Measurements from ENCODE around the gene MLH3. TPM values are rescaled to one million over a fixed set of nuclear protein-coding genes. Genes with fewer than 3 reads are reported as not detected.

Gene MLH3
- total and polyA plus RNA-seq, 2 of the 13 experiments (the other 11 are each of a cell fraction or from before 2014, with no cell fraction given): 14.4 to 24.8 TPM

- peak; percentile 72 for FAIRE-seq
- Histone ChIP-seq H3K9ac (ENCODE audit: insufficient read depth, low read depth, low read length) (peak overlapping the region; percentile 46), H3K4me3 (replicated peaks in 1 of 3; ENCODE audit: insufficient read depth in 1 of 3, low read depth in 2 of 3, low read length in 3 of 3) (peak overlapping the region in 1 of 3 experiments; percentile 18; a peak in 2 of 6 replicates), H3K4me2 (ENCODE audit: low read depth, low read length) (peak overlapping the region; percentile 54), H3K4me1 (ENCODE audit: insufficient read depth, low read length) (peaks cover 59% of the 10 kb centered on the region), H4K20me1 (ENCODE audit: insufficient read depth, low read length) (no peaks in the 10 kb centered on the region), H2AFZ (ENCODE audit: low read length) (no peak overlapping the region), H3K27ac (ENCODE audit: extremely low read length, insufficient read depth, low read length) (peak overlapping the region; percentile 80), H3K27me3 (ENCODE audit: control insufficient read depth in 1 of 2, insufficient read depth in 2 of 2, low read length in 2 of 2) (no peaks in the 10 kb centered on the region), H3K36me3 (replicated peaks in 1 of 2; ENCODE audit: control insufficient read depth in 1 of 2, insufficient read depth in 2 of 2, low read length in 2 of 2) (peaks cover 7 to 13% of the 10 kb centered on the region in 2 experiments), H3K9me3 (ENCODE audit: low read length) (no peaks in the 10 kb centered on the region), H3K79me2 (ENCODE audit: insufficient read depth, low read length) (peaks cover 15% of the 10 kb centered on the region)
- CTCF ChIA-PET (ENCODE audit: low intra/inter-chr PET ratio, low total read pairs): no interaction called here
- intact Hi-C loops (cut with micrococcal nuclease; ENCODE audit: unreplicated experiment): no loop called here
- BruUV-seq (replicated peaks): no TSS peak
- in situ Hi-C loops (cut with HindIII; ENCODE audit: extremely low pct_ligation_motif_present, low pct_unique_long_range_greater_than_20kb): no loop called here
- peak; percentile 84 for DNase-seq (ENCODE audit: low spot score)
- ATAC-seq: peak; percentile 97
- 20% methylated on average over 4 of the region's 4 CpGs for whole genome bisulfite sequencing (ENCODE audit: low lambda C conversion rate)
- POLR2A ChIA-PET: interaction anchor here (0.8 to 3.3 kb wide), 6 partner anchors 10 to 90 kb away, joined by 3 to 13 read pairs (median 6); partner anchors contain the start of genes ACYP1, MLH3, NEK9 and ZC2HC1C
- TF ChIP-seq JDP2 (CRISPR knock-in tag; IDR thresholded peaks at IDR 0.05; ENCODE audit: borderline replicate concordance) (no peak), SRF (IDR thresholded peaks at IDR 0.05; ENCODE audit: low read depth, low read length) (no peak), ZNF530 (CRISPR knock-in tag; IDR thresholded peaks at IDR 0.05; ENCODE audit: low read depth) (no peak), ZNF609 (CRISPR knock-in tag; IDR thresholded peaks at IDR 0.05; ENCODE audit: borderline replicate concordance) (no peak), ZNF44 (CRISPR knock-in tag; IDR thresholded peaks at IDR 0.05) (no peak), TGIF2 (CRISPR knock-in tag; IDR thresholded peaks at IDR 0.05) (no peak), ZNF331 (CRISPR knock-in tag; IDR thresholded peaks at IDR 0.05) (0 out of 2 replicates have a peak, but pooled peaks have one; percentile 22), ELF1 (CRISPR knock-in tag; IDR thresholded peaks at IDR 0.05) (peak; percentile 64), POLR2AphosphoS2 (IDR thresholded peaks at IDR 0.05; ENCODE audit: low read depth, low read length) (no peak), HOMEZ (CRISPR knock-in tag; IDR thresholded peaks at IDR 0.05; ENCODE audit: low read depth) (peak; percentile 55; the same call in 1 of the 2 replicates), GATAD2A (CRISPR knock-in tag; IDR thresholded peaks at IDR 0.05) (peak; percentile 72), TARDBP (CRISPR knock-in tag; IDR thresholded peaks at IDR 0.05) (no peak), ZNF224 (CRISPR knock-in tag; IDR thresholded peaks at IDR 0.05) (no peak), RFX5 (IDR thresholded peaks at IDR 0.05; ENCODE audit: low read depth, low read length) (peak; percentile 55; the same call in 1 of the 2 replicates), ZNF75D (CRISPR knock-in tag; IDR thresholded peaks at IDR 0.05; ENCODE audit: borderline replicate concordance) (no peak), ZBTB34 (CRISPR knock-in tag; IDR thresholded peaks at IDR 0.05) (no peak), HOXA9 (CRISPR knock-in tag; IDR thresholded peaks at IDR 0.05; ENCODE audit: borderline replicate concordance) (no peak), SP1 (IDR thresholded peaks at IDR 0.05) (no peak), SP1 (CRISPR knock-in tag; IDR thresholded peaks at IDR 0.05) (no peak), ZNF282 (IDR thresholded peaks at IDR 0.05; ENCODE audit: partially characterized antibody) (no peak), ZFP62 (CRISPR knock-in tag; IDR thresholded peaks at IDR 0.05) (no peak)
Observed at GRCh38 chr14:75041613-75042012, 9.7 kb downstream of the MLH3 start.

Data from HepG2 (cell line).